ENCODE data around the gene AMY2B.
"Not testable (repeated sequence)": the region's sequence is repeated elsewhere in the genome, so short reads cannot be mapped to it uniquely, and the experiment has no call there.

The AMY2B gene

DNA sequence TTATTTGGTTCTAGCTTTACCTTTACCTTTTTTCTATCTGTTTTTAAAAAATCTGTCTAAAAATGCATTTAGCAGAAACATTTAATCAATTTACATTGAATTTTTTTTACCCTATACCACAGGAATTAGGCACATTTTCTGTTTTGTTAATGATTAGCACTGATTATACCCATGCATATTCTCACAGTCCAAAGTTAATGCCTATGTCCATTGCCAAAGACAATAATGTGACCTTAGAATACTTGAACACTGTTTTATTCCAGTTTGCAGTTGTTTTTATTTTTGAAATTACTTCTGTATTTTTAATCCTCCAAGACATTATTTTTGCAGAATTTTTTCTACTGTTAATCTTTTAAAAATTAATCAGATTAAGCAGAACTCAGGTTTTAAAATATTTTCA, 11.0 kb upstream of the AMY2B start:
- TF ChIP-seq Cebpa-rat (IDR thresholded peaks at IDR 0.05) = no peak
- no peak overlapping the region for H3K4me2 ChIP-seq
- no peaks in the 10 kb centered on the region for H4K20me1 ChIP-seq
- no peaks in the 10 kb centered on the region for H3K9me3 ChIP-seq
- no peak overlapping the region for H3K27ac ChIP-seq
- H3K27me3 ChIP-seq = no peaks in the 10 kb centered on the region
- peaks cover 8% of the 10 kb centered on the region; the same call in 1 of the 2 replicates for H3K4me1 ChIP-seq
- H3K4me3 ChIP-seq = no peak overlapping the region
- peaks cover 19% of the 10 kb centered on the region for H3K36me3 ChIP-seq
- no peak overlapping the region for H3K9ac ChIP-seq

- H4K20me1 ChIP-seq, H3K4me1 ChIP-seq, H3K27me3 ChIP-seq, H3K27ac ChIP-seq, H3K9ac ChIP-seq, H3K4me3 ChIP-seq, H3K9me3 ChIP-seq, H3K4me2 ChIP-seq: not testable (repeated sequence)
- H3K36me3 ChIP-seq = peaks cover 12% of the 10 kb centered on the region
These were observed 10.3 kb upstream of the AMY2B start for GRCh38 chr1:103561124-103561523.

DNA sequence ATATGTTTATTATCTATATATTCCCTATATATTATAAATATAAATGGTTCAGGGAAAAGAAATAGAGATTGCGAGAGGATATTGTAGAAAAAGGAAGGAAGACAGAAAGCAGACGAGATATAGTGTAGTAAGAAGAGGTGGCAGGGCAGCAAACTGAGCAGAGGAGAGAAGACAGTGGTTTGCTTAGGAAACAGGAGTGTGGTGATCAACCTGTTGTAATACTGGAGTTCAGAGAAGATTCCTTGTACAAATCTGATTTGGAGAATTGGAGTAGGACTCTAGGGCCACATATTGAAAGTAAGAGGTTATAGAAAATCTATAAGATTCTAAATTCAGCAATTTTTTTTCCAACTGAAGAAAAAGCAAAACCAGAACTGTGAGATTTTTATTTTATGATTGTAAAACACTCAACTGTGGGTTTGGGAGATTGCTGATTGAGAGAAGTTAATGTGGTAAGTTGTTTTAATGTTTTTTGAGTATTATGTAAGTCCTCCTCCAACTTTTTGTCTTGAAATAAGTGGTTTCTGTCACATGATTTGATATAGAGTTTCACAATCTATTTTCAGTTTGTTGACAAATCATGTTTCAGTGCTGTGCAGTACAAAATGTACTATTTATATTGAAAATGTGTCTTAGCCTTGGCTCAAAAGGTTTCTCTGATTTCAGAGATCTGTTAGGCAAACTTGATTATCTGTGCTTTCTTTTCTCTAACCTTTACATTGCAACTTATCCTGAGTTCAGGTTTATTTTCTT, 9.6 kb upstream of the AMY2B start:
- TF ChIP-seq Cebpa-rat (IDR thresholded peaks at IDR 0.05) = no peak
- Histone ChIP-seq H3K4me1 (peaks cover 8% of the 10 kb centered on the region; the same call in 1 of the 2 replicates), H3K4me2 (peak overlapping the region; percentile 18; the same call in 1 of the 2 replicates), H3K27ac (no peak overlapping the region), H3K4me3 (no peak overlapping the region), H3K36me3 (peaks cover 6% of the 10 kb centered on the region; the same call in 1 of the 2 replicates), H3K9me3 (no peaks in the 10 kb centered on the region), H3K9ac (no peak overlapping the region), H4K20me1 (no peaks in the 10 kb centered on the region), H3K27me3 (no peaks in the 10 kb centered on the region)

GRCh38 chr1:103563056-103563455, 8.3 kb upstream of the AMY2B start:
- Histone ChIP-seq H3K9ac (no peak overlapping the region), H3K4me2 (no peak overlapping the region), H3K4me1 (peaks cover 8% of the 10 kb centered on the region; the same call in 1 of the 2 replicates), H3K36me3 (no peaks in the 10 kb centered on the region), H4K20me1 (no peaks in the 10 kb centered on the region), H3K27me3 (no peaks in the 10 kb centered on the region), H3K9me3 (no peaks in the 10 kb centered on the region), H3K27ac (no peak overlapping the region), H3K4me3 (no peak overlapping the region)
- no peak for TF ChIP-seq Cebpa-rat (IDR thresholded peaks at IDR 0.05)

- Histone ChIP-seq H3K9ac (no peak overlapping the region), H3K27me3 (no peaks in the 10 kb centered on the region), H3K27ac (no peak overlapping the region), H3K4me1 (no peaks in the 10 kb centered on the region), H3K4me2 (no peak overlapping the region), H3K4me3 (no peak overlapping the region), H4K20me1 (no peaks in the 10 kb centered on the region), H3K9me3 (no peaks in the 10 kb centered on the region), H3K36me3 (peaks cover 10% of the 10 kb centered on the region)
- no peak for TF ChIP-seq Cebpa-rat (IDR thresholded peaks at IDR 0.05)
These were observed 1.9 kb upstream of the AMY2B start for GRCh38 chr1:103569493-103569892.

DNA sequence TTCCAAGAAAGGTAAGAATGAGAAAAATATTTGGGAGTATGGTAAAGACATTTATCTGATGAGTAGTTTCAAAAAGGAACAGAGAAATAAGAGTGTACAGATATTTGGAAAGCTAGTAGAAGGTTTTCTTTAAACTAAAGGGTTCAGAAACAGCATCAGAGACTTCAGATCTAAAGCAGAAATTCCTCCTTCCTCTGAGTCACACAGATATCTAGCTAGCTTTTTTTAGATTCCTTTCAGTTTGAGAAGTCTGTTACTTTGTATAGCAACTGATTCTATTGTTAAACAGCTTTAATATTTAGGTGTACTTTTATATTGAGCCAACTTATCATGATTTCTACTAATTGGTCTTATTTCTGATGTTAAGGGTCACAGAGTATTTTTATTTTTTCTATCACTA, 4.7 kb downstream of the AMY2B start:
- Histone ChIP-seq H3K9me3 (no peaks in the 10 kb centered on the region), H3K4me2 (no peak overlapping the region), H3K4me3 (no peak overlapping the region), H3K36me3 (no peaks in the 10 kb centered on the region), H3K9ac (no peak overlapping the region), H3K27me3 (no peaks in the 10 kb centered on the region), H3K27ac (no peak overlapping the region), H3K4me1 (no peaks in the 10 kb centered on the region), H4K20me1 (no peaks in the 10 kb centered on the region)
- no peak for TF ChIP-seq Cebpa-rat (IDR thresholded peaks at IDR 0.05)

DNA sequence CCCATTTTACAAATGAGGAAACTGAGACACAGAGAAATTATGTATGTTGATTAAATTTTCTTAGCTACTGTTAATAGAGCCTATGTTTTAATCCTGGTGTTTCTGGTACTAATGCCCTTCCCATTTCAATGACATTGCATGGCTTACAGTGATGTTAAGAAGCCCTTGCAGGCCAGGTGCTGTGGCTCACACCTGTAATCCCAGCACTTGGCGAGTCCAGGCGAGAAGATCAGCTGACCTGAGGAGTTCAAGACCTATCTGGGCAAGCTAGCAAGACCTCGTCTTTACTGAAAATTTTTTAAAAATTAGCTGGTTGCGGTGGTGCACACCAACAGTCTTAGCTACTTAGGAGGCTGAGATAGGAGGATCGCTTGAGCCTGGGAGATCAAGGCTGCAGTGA, 5.4 kb downstream of the AMY2B start:
- not testable (repeated sequence) for H3K27me3 ChIP-seq, H3K4me3 ChIP-seq, H3K27ac ChIP-seq, H3K36me3 ChIP-seq, H3K4me1 ChIP-seq, H3K9ac ChIP-seq, H4K20me1 ChIP-seq, H3K4me2 ChIP-seq, H3K9me3 ChIP-seq

DNA sequence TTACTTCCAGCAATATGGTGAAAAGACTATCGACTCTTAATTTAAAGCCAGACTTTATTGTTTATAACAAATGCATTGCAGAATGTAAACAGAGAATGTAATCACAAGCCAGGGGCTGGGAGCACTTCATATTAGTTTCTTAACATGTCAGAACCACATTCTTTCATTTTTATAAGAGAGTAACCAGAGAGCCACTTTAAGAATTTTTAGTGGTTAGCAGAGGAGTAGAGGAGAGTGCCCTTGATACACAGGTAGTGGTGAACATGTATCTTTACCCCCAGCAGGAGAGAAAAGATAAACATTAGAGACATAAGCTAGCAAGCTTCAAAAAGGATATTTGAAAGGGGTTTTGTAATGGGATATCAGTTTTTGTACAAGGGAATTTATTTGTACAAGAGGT, 11.1 kb downstream of the AMY2B start:
- Histone ChIP-seq H3K27me3 (no peaks in the 10 kb centered on the region), H3K9me3 (peaks cover 4% of the 10 kb centered on the region; the same call in 1 of the 2 replicates), H3K4me3 (no peak overlapping the region), H3K9ac (no peak overlapping the region), H3K36me3 (no peaks in the 10 kb centered on the region), H3K27ac (no peak overlapping the region), H3K4me1 (no peaks in the 10 kb centered on the region), H4K20me1 (no peaks in the 10 kb centered on the region), H3K4me2 (no peak overlapping the region)
- no peak for TF ChIP-seq Cebpa-rat (IDR thresholded peaks at IDR 0.05)

GRCh38 chr1:103583887-103584286, 12.5 kb downstream of the AMY2B start:
- TF ChIP-seq Cebpa-rat (IDR thresholded peaks at IDR 0.05) = no peak
- peaks cover 18% of the 10 kb centered on the region for H3K9me3 ChIP-seq
- no peaks in the 10 kb centered on the region for H4K20me1 ChIP-seq

DNA sequence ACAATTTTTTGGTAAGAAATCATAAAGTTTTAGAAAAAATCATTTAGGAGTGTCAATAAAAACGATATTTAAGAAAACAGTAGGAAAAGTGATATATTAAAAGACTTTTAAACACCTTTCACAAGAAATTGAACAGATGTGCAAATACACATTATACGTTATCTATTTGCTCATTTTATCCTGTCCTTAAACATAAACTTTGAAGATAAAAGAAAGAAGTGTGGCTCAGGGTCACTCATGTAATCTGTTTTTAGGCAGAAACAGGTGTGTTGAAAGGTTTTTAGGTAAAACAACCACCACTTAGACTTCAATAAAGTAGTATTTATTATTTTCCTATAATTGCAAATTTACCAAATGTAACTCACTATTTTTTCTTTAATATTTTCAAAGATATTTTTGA, 13.1 kb downstream of the AMY2B start:
- no peak overlapping the region for H3K4me3 ChIP-seq
- H3K36me3 ChIP-seq = no peaks in the 10 kb centered on the region
- H3K9me3 ChIP-seq = peaks cover 24% of the 10 kb centered on the region
- H3K4me1 ChIP-seq = no peaks in the 10 kb centered on the region
- H3K9ac ChIP-seq = no peak overlapping the region
- H4K20me1 ChIP-seq = no peaks in the 10 kb centered on the region
- H3K27ac ChIP-seq = no peak overlapping the region
- no peak overlapping the region for H3K4me2 ChIP-seq
- TF ChIP-seq Cebpa-rat (IDR thresholded peaks at IDR 0.05) = no peak
- H3K27me3 ChIP-seq = no peaks in the 10 kb centered on the region

More at GRCh38 chr1:103583887-103584286, 12.5 kb downstream of the AMY2B start:
- Histone ChIP-seq H3K9ac (no peak overlapping the region), H3K27ac (no peak overlapping the region), H3K4me1 (no peaks in the 10 kb centered on the region), H3K27me3 (no peaks in the 10 kb centered on the region), H3K36me3 (no peaks in the 10 kb centered on the region), H3K4me2 (no peak overlapping the region), H3K4me3 (no peak overlapping the region)

GRCh38 chr1:103602740-103603139, 31.4 kb downstream of the AMY2B start:
- not testable (repeated sequence) for H4K20me1 ChIP-seq, H3K4me1 ChIP-seq, H3K36me3 ChIP-seq, H3K9ac ChIP-seq, H3K4me3 ChIP-seq, H3K27me3 ChIP-seq, H3K9me3 ChIP-seq, H3K27ac ChIP-seq, H3K4me2 ChIP-seq
